H1 (cell line): ENCODE data around the gene CFAP61. TPM values are rescaled to one million over a fixed set of nuclear protein-coding genes. Genes with fewer than 3 reads are reported as not detected.

Experiments
- CTCF ChIA-PET: fragments of 300-600 bp; sonication (Branson Sonifier 250); formaldehyde crosslinking; loops from one replicate; lab custom pipeline; 2021; ENCODE audit not compliant: partially characterized antibody; lab: Charles Lee
- POLR2A ChIA-PET: fragments of 300-600 bp; sonication (Branson Sonifier 250); formaldehyde crosslinking; loops from one replicate; lab custom pipeline; 2021; ENCODE audit warnings: inconsistent platforms; ENCODE audit not compliant: partially characterized antibody; lab: Charles Lee
- DNase-seq, 2 experiments: peaks; one replicate each; pipeline versions ENCODE4 v3.0.0 to v3.0.0-alpha.2; 2010 to 2022; ENCODE audit warnings: low spot score in 2 of 2, low read depth in 1 of 2, mixed read lengths in 1 of 2
- FAIRE-seq: peaks from 2 replicates; lab custom pipeline; 2011; peaks lifted over from hg19 to GRCh38; lab: Jason Lieb, UNC
- H2AFZ ChIP-seq: 2 replicates; pipeline ENCODE4 v1.8.1; 2012; ENCODE audit warnings: low read length, inconsistent platforms
- H2AK5ac ChIP-seq: 2 replicates; pipeline ENCODE4 v1.6.1; 2013; ENCODE audit warnings: low read depth, low read length
- H2BK120ac ChIP-seq: replicated peaks from 2 replicates; pipeline ENCODE3; 2013; ENCODE audit warnings: low read depth, low read length, inconsistent platforms
- H2BK12ac ChIP-seq: 2 replicates; pipeline ENCODE4 v1.6.1; 2013; ENCODE audit warnings: low read depth, low read length
- H2BK15ac ChIP-seq: 2 replicates; pipeline ENCODE4 v1.6.1; 2013; ENCODE audit warnings: low read length
- H2BK20ac ChIP-seq: 2 replicates; pipeline ENCODE4 v1.6.1; 2013; ENCODE audit warnings: low read length
- H2BK5ac ChIP-seq: 2 replicates; pipeline ENCODE4 v1.6.1; 2013; ENCODE audit warnings: low read depth, low read length
- H3K14ac ChIP-seq: 2 replicates; pipeline ENCODE4 v1.6.1; 2013; ENCODE audit warnings: inconsistent platforms; ENCODE audit not compliant: insufficient read length
- H3K18ac ChIP-seq: 2 replicates; pipeline ENCODE4 v1.6.1; 2013; ENCODE audit warnings: low read length; ENCODE audit errors: extremely low read depth
- H3K23ac ChIP-seq: 2 replicates; pipeline ENCODE4 v1.6.1; 2013; ENCODE audit warnings: inconsistent platforms; ENCODE audit not compliant: insufficient read length
- H3K23me2 ChIP-seq: 2 replicates; pipeline ENCODE4 v1.6.1; 2013; ENCODE audit warnings: low read depth, low read length
- H3K27ac ChIP-seq: 2 replicates; pipeline ENCODE4 v1.6.1; 2011; ENCODE audit warnings: low read depth, low read length, inconsistent platforms
- H3K27me3 ChIP-seq, 4 experiments: replicated peaks in 1 of 4; 1 replicate in 1 of 4; 2 replicates in 3 of 4; pipeline versions ENCODE4 v1.6.1 to v1.8.1; 2011 to 2013; ENCODE audit warnings: low read length in 3 of 4, mild to moderate bottlenecking in 3 of 4, inconsistent platforms in 2 of 4, mixed read lengths in 2 of 4, moderate library complexity in 1 of 4; ENCODE audit not compliant: control insufficient read depth in 3 of 4, insufficient read depth in 3 of 4; ENCODE audit errors: extremely low read depth in 1 of 4
- H3K36me3 ChIP-seq, 4 experiments: 2 replicates each; pipeline versions ENCODE4 v1.6.1 to v1.8.1; 2011 to 2013; ENCODE audit warnings: mild to moderate bottlenecking in 4 of 4, low read length in 3 of 4, moderate library complexity in 2 of 4, control low read depth in 1 of 4, inconsistent platforms in 1 of 4; ENCODE audit not compliant: insufficient read depth in 4 of 4, control insufficient read depth in 2 of 4
- H3K4ac ChIP-seq: replicated peaks from 2 replicates; pipeline ENCODE3; 2013; ENCODE audit warnings: low read length, low read depth, mixed read lengths, inconsistent platforms; ENCODE audit not compliant: insufficient read length
- H3K4me1 ChIP-seq, 4 experiments: replicated peaks in 1 of 4; 1 replicate in 1 of 4; 2 replicates in 3 of 4; pipeline versions ENCODE4 v1.6.1 to v1.8.1; 2011 to 2013; ENCODE audit warnings: low read length in 3 of 4, inconsistent platforms in 2 of 4, mixed read lengths in 1 of 4; ENCODE audit not compliant: insufficient read depth in 4 of 4, control insufficient read depth in 3 of 4
- H3K4me2 ChIP-seq, 2 experiments: 2 replicates each; pipeline versions ENCODE4 v1.6.1 to v1.8.1; 2011 to 2013; ENCODE audit warnings: low read depth in 2 of 2, low read length in 2 of 2, control low read depth in 1 of 2, inconsistent platforms in 1 of 2, mild to moderate bottlenecking in 1 of 2; ENCODE audit not compliant: insufficient read depth in 1 of 2
- H3K4me3 ChIP-seq, 4 experiments: fragments of 200-600, 300-600 bp in 1 of 4; sonication (generic), shearing (Covaris generic), sonication (Bioruptor Twin) in 1 of 4; 2 replicates each; pipeline versions ENCODE4 v1.5.1 to v1.8.1; 2011 to 2016; ENCODE audit warnings: low read length in 4 of 4, low read depth in 3 of 4, control low read depth in 2 of 4, inconsistent platforms in 2 of 4, mild to moderate bottlenecking in 2 of 4, mixed read lengths in 1 of 4, moderate library complexity in 1 of 4; ENCODE audit not compliant: insufficient read depth in 2 of 4; ENCODE audit errors: extremely low read depth in 1 of 4
- H3K56ac ChIP-seq: replicated peaks from 2 replicates; pipeline ENCODE3; 2013; ENCODE audit warnings: low read depth, mild to moderate bottlenecking, mixed read lengths, low read length, inconsistent platforms; ENCODE audit not compliant: insufficient read length
- H3K79me1 ChIP-seq: 2 replicates; pipeline ENCODE4 v1.6.1; 2013; ENCODE audit warnings: low read depth, low read length, control low read depth
- H3K79me2 ChIP-seq, 2 experiments: 2 replicates each; pipeline versions ENCODE4 v1.6.1 to v1.8.1; 2012 to 2013; ENCODE audit warnings: low read length in 2 of 2, mild to moderate bottlenecking in 2 of 2, inconsistent platforms in 1 of 2; ENCODE audit not compliant: insufficient read depth in 2 of 2, control insufficient read depth in 1 of 2
- H3K9ac ChIP-seq, 4 experiments: replicated peaks in 1 of 4; 1 replicate in 1 of 4; 2 replicates in 3 of 4; pipeline versions ENCODE4 v1.6.1 to v1.8.1; 2011 to 2013; ENCODE audit warnings: low read depth in 3 of 4, low read length in 3 of 4, control low read depth in 2 of 4, mild to moderate bottlenecking in 2 of 4, moderate library complexity in 2 of 4, inconsistent platforms in 1 of 4; ENCODE audit errors: extremely low read depth in 1 of 4
- H3K9me3 ChIP-seq, 2 experiments: 2 replicates each; pipeline versions ENCODE4 v1.6.1 to v1.8.1; 2012 to 2013; ENCODE audit warnings: mild to moderate bottlenecking in 2 of 2, moderate library complexity in 2 of 2, control low read depth in 1 of 2, inconsistent platforms in 1 of 2, low read depth in 1 of 2, low read length in 1 of 2, mixed read lengths in 1 of 2; ENCODE audit not compliant: insufficient read depth in 2 of 2
- H4K20me1 ChIP-seq, 2 experiments: replicated peaks in 1 of 2; 2 replicates each; pipeline versions ENCODE3 to v1.8.1; 2011 to 2013; ENCODE audit warnings: inconsistent platforms in 2 of 2, low read length in 2 of 2, mild to moderate bottlenecking in 1 of 2; ENCODE audit not compliant: insufficient read depth in 2 of 2, control insufficient read depth in 1 of 2
- H4K5ac ChIP-seq: 2 replicates; pipeline ENCODE4 v1.6.1; 2013; ENCODE audit warnings: low read length, low read depth, mixed read lengths, inconsistent platforms; ENCODE audit not compliant: insufficient read length
- H4K8ac ChIP-seq: 2 replicates; pipeline ENCODE4 v1.8.0; 2013; ENCODE audit warnings: mild to moderate bottlenecking, moderate library complexity, low read length, inconsistent platforms; ENCODE audit not compliant: insufficient read depth; ENCODE audit errors: extremely low read depth
- H4K91ac ChIP-seq: replicated peaks from 2 replicates; pipeline ENCODE3; 2013; ENCODE audit warnings: low read length, mixed read lengths, inconsistent platforms; ENCODE audit not compliant: insufficient read length
- BCL11A ChIP-seq, 2 experiments: IDR thresholded peaks; one replicate each; pipeline ENCODE4 v1.6.1; 2011; ENCODE audit warnings: low read depth in 2 of 2, low read length in 2 of 2, mild to moderate bottlenecking in 2 of 2
- EGR1 ChIP-seq: IDR thresholded peaks from 2 replicates; pipeline ENCODE4 v1.6.1; 2011; ENCODE audit warnings: low read depth, low read length, borderline replicate concordance
- EP300 ChIP-seq, 2 experiments: IDR thresholded peaks; 1 replicate in 1 of 2; 2 replicates in 1 of 2; pipeline ENCODE4 v1.6.1; 2011 to 2012; ENCODE audit warnings: low read depth in 2 of 2, low read length in 2 of 2, mild to moderate bottlenecking in 2 of 2, borderline replicate concordance in 1 of 2, inconsistent platforms in 1 of 2, moderate library complexity in 1 of 2
- PHF8 ChIP-seq: fragments of 200-600 bp; sonication (generic); conservative IDR thresholded peaks from 2 replicates; pipeline ENCODE4 v1.7.1; 2012; ENCODE audit warnings: low read depth, mild to moderate bottlenecking, inconsistent platforms, low read length, moderate library complexity
- SIX5 ChIP-seq: IDR thresholded peaks from 2 replicates; pipeline ENCODE4 v1.6.1; 2011; ENCODE audit warnings: mild to moderate bottlenecking, low read depth, low read length
- SP1 ChIP-seq: IDR thresholded peaks from 2 replicates; pipeline ENCODE4 v1.6.1; 2011; ENCODE audit warnings: low read depth, low read length
- TAF1 ChIP-seq: IDR thresholded peaks from 2 replicates; pipeline ENCODE4 v1.6.1; 2011; ENCODE audit warnings: mild to moderate bottlenecking, low read depth, low read length
- TAF7 ChIP-seq: optimal IDR thresholded peaks from 2 replicates; pipeline ENCODE3; 2011; ENCODE audit warnings: low read depth, mild to moderate bottlenecking, inconsistent platforms, low read length, moderate library complexity, borderline replicate concordance
- WGBS, 2 experiments: shearing (Covaris generic) in 1 of 2; methylation state at CpG; one replicate each; pipeline versions ENCODE4 v1.1.6 to v1.1.7; 2013 to 2015; ENCODE audit warnings: low lambda C conversion rate in 2 of 2, mixed read lengths in 2 of 2, inconsistent platforms in 1 of 2, low coverage in 1 of 2, missing lambda C conversion rate in 1 of 2; ENCODE audit not compliant: insufficient replicate concordance in 2 of 2, insufficient coverage in 1 of 2, insufficient read length in 1 of 2; ENCODE audit errors: extremely low coverage in 1 of 2, missing lambda C conversion rate in 1 of 2; 5-methylcytosine and 5-hydroxymethylcytosine counted together
- polyA plus RNA-seq, 7 experiments: library from polyadenylated mRNA; depleted of rRNA in 3 of 7; stranded (reverse) in 5 of 7; unstranded in 2 of 7; fragments of >200 nt in 5 of 7; fragments of 200-250 nt in 2 of 7; gene quantifications; 1 replicate in 5 of 7; 2 replicates in 1 of 7; 4 replicates in 1 of 7; pipeline versions ENCODE4 v1.2.1 to v1.2.3, GENCODE V29; 2011 to 2013; ENCODE audit warnings: missing spikeins in 2 of 7, mixed read lengths in 2 of 7
- total RNA-seq: library from RNA; stranded (reverse); fragmentation: NEBNext Ultra II Directional; extraction: Animal tissue kit (Norgen Biotek cat#: 25700); gene quantifications from 2 replicates; pipeline ENCODE4 v1.2.1, GENCODE V29; 2021

CFAP61 gene
- total and polyA plus RNA-seq, 2 of the 8 experiments (the other 6 are each of a cell fraction or from before 2014, with no cell fraction given), result 0.29 to 0.61 TPM

DNA sequence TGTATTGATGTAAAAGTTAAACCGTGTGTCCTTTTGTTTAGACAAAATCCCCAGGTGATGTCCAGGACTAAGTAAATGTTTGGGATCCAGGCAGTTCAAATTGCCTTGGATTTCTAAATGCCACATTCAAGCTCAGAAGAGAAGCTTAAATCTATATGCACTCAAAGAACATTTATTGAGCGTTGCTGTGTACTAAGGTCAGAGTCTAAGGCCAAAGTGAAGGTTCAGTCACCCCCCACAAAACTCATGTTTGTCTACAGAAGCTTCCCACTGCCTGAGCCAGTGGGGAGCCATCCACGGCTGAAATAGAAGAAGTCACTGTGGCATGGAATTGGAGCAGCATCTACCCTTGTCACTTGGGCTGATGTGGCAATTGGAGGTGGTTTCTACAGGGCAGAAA, 244.8 kb downstream of the CFAP61 start:
- Histone ChIP-seq H3K36me3 (no peaks in the 10 kb centered on the region), H3K23me2 (peaks cover 3% of the 10 kb centered on the region; the same call in 1 of the 2 replicates), H3K4me3 (no peak overlapping the region), H3K9me3 (no peaks in the 10 kb centered on the region), H3K4me2 (no peak overlapping the region), H3K4me1 (no peaks in the 10 kb centered on the region), H2BK120ac (no peak overlapping the region), H3K18ac (no peak overlapping the region), H2BK12ac (no peak overlapping the region), H2AK5ac (no peak overlapping the region), H3K27ac (no peak overlapping the region), H2BK5ac (no peak overlapping the region), H3K56ac (no peak overlapping the region), H4K20me1 (no peaks in the 10 kb centered on the region), H4K8ac (no peak overlapping the region), H3K14ac (no peak overlapping the region), H4K91ac (no peak overlapping the region), H2AFZ (no peak overlapping the region), H3K79me1 (no peaks in the 10 kb centered on the region), H3K23ac (no peak overlapping the region), H2BK15ac (no peak overlapping the region), H3K27me3 (peaks cover 0 to 1% (median 0%) of the 10 kb centered on the region in 4 experiments; a peak in 1 of 7 replicates), H2BK20ac (no peak overlapping the region), H4K5ac (no peak overlapping the region), H3K9ac (no peak overlapping the region), H3K79me2 (no peaks in the 10 kb centered on the region), H3K4ac (no peak overlapping the region)
- WGBS, 2 experiments, result 94% methylated on average over 3 of the region's 3 CpGs; no CpG with 5 or more reads in 1 of the 2 experiments
- DNase-seq (no peak), FAIRE-seq (no peak)
- CTCF ChIA-PET, result no interaction called here
- POLR2A ChIA-PET, result no interaction called here
- TF ChIP-seq EP300 (IDR thresholded peaks at IDR 0.05; ENCODE audit: borderline replicate concordance in 1 of 2, low read depth in 2 of 2, low read length in 2 of 2) (no peak), EGR1 (no peak), BCL11A (IDR thresholded peaks at IDR 0.05; ENCODE audit: low read depth in 2 of 2, low read length in 2 of 2) (no peak), SIX5 (no peak), TAF1 (no peak), SP1 (no peak), PHF8 (no peak), TAF7 (no peak)
